ENCODE data around the gene ADSL.

DNA sequence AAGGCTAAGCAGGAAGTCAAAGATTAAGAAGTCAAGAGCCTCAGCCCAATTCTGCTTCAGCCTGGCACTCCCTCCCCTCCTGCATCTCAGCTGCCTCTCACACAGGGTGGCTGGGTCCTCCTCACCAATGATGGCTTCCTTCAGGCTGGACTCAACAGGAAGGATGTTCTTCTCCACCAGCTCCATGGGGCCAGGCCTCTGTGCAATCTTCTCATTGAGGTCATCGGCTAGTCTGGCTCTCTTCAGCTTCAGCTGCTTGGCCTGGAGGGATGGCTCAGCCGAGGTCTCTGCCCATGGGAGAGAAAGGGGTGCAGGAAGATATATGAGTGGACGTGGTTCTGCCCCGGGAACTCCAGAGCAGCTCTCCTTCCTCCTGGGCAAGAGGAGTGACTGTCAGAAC, 83.2 kb downstream of the ADSL start:
- no peak for TF ChIP-seq POLR2AphosphoS5 (IDR thresholded peaks at IDR 0.05; ENCODE audit: insufficient read depth in 1 of 2, low read depth in 1 of 2)
- TF ChIP-seq, protein P1, sequence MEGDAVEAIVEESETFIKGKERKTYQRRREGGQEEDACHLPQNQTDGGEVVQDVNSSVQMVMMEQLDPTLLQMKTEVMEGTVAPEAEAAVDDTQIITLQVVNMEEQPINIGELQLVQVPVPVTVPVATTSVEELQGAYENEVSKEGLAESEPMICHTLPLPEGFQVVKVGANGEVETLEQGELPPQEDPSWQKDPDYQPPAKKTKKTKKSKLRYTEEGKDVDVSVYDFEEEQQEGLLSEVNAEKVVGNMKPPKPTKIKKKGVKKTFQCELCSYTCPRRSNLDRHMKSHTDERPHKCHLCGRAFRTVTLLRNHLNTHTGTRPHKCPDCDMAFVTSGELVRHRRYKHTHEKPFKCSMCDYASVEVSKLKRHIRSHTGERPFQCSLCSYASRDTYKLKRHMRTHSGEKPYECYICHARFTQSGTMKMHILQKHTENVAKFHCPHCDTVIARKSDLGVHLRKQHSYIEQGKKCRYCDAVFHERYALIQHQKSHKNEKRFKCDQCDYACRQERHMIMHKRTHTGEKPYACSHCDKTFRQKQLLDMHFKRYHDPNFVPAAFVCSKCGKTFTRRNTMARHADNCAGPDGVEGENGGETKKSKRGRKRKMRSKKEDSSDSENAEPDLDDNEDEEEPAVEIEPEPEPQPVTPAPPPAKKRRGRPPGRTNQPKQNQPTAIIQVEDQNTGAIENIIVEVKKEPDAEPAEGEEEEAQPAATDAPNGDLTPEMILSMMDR (IDR thresholded peaks at IDR 0.05) = no peak
